ENCODE data around the gene PACRG. TPM values are rescaled to one million over a fixed set of nuclear protein-coding genes. Genes with fewer than 3 reads are reported as not detected.

PACRG gene
- total RNA-seq, 1 experiment from 2014 or later, result 0.59 TPM

DNA sequence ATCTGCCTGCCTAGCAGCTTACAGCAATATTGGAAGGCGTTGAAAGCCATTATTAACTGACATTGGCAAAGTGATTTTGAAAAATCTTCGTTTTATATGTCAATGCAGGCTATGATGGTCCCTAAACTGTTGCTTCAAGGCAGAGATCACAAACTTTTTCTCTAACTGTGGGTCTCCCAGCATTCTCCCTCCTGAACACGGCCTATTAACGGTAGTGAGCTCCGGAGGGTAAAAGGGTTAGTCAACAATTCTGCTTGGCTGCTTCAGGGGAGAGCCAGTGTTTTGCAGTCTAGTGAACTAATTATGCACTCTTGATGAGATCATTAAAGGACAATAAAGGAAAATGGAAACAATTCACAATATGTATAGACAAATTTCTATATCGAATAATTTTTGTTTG lies 424.9 kb downstream of the PACRG start:
- no peak for TF ChIP-seq SIN3A (IDR thresholded peaks at IDR 0.05; ENCODE audit: borderline replicate concordance, insufficient read depth, low read depth, low read length)
- TF ChIP-seq, protein P1, sequence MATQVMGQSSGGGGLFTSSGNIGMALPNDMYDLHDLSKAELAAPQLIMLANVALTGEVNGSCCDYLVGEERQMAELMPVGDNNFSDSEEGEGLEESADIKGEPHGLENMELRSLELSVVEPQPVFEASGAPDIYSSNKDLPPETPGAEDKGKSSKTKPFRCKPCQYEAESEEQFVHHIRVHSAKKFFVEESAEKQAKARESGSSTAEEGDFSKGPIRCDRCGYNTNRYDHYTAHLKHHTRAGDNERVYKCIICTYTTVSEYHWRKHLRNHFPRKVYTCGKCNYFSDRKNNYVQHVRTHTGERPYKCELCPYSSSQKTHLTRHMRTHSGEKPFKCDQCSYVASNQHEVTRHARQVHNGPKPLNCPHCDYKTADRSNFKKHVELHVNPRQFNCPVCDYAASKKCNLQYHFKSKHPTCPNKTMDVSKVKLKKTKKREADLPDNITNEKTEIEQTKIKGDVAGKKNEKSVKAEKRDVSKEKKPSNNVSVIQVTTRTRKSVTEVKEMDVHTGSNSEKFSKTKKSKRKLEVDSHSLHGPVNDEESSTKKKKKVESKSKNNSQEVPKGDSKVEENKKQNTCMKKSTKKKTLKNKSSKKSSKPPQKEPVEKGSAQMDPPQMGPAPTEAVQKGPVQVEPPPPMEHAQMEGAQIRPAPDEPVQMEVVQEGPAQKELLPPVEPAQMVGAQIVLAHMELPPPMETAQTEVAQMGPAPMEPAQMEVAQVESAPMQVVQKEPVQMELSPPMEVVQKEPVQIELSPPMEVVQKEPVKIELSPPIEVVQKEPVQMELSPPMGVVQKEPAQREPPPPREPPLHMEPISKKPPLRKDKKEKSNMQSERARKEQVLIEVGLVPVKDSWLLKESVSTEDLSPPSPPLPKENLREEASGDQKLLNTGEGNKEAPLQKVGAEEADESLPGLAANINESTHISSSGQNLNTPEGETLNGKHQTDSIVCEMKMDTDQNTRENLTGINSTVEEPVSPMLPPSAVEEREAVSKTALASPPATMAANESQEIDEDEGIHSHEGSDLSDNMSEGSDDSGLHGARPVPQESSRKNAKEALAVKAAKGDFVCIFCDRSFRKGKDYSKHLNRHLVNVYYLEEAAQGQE (IDR thresholded peaks at IDR 0.05; ENCODE audit: insufficient read depth in 1 of 2, low read depth in 2 of 2, low read length in 1 of 2), result no peak
- TF ChIP-seq POLR2AphosphoS5 (IDR thresholded peaks at IDR 0.05; ENCODE audit: low read depth, low read length), result no peak
- TF ChIP-seq, protein P2, sequence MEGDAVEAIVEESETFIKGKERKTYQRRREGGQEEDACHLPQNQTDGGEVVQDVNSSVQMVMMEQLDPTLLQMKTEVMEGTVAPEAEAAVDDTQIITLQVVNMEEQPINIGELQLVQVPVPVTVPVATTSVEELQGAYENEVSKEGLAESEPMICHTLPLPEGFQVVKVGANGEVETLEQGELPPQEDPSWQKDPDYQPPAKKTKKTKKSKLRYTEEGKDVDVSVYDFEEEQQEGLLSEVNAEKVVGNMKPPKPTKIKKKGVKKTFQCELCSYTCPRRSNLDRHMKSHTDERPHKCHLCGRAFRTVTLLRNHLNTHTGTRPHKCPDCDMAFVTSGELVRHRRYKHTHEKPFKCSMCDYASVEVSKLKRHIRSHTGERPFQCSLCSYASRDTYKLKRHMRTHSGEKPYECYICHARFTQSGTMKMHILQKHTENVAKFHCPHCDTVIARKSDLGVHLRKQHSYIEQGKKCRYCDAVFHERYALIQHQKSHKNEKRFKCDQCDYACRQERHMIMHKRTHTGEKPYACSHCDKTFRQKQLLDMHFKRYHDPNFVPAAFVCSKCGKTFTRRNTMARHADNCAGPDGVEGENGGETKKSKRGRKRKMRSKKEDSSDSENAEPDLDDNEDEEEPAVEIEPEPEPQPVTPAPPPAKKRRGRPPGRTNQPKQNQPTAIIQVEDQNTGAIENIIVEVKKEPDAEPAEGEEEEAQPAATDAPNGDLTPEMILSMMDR (IDR thresholded peaks at IDR 0.05), result no peak
- TF ChIP-seq TCF7L2 (IDR thresholded peaks at IDR 0.05; ENCODE audit: low read depth, low read length), result no peak
- intact Hi-C loops (cut with micrococcal nuclease; ENCODE audit: unreplicated experiment) (no loop called here), in situ Hi-C loops (cut with HindIII; ENCODE audit: low pct_unique_long_range_greater_than_20kb, low sequenced_read_pairs) (no loop called here)
- CTCF ChIA-PET, result no interaction called here
- no peak overlapping the region for H3K4me3 ChIP-seq (ENCODE audit: low read depth in 2 of 2, low read length in 2 of 2)
- H3K27ac ChIP-seq (ENCODE audit: low read length), result no peak overlapping the region
- H3K9me3 ChIP-seq (ENCODE audit: control insufficient read depth, insufficient read depth, low read depth, low read length), result no peaks in the 10 kb centered on the region
- no peak for ATAC-seq
- no peaks in the 10 kb centered on the region for H3K4me1 ChIP-seq (ENCODE audit: control insufficient read depth, insufficient read depth, low read length)
- BruUV-seq (replicated peaks), result no TSS peak
- no peak for DNase-seq (ENCODE audit: low read depth, low spot score)
- no peaks in the 10 kb centered on the region for H3K36me3 ChIP-seq (ENCODE audit: control insufficient read depth, insufficient read depth, low read length)
- H3K27me3 ChIP-seq (ENCODE audit: control insufficient read depth, insufficient read depth, low read length), result no peaks in the 10 kb centered on the region
- POLR2A ChIA-PET, result no interaction called here

DNA sequence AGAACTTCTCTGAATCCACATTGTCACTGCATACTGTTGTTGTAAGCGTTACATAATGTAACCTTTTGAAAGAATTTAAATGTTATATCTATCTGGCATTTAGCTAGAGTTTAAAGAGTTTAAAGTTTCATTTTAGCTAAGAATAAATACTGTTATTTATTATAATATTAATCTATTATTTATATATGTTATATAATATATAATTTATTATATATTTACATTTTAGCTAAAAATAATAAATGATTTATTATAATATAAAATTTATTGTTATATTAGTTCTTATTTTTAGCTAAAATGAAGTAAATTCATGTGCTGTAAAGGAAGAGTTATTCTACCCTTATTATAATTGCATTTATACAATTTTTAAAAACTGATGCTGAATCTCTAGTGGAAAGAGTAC lies 431.3 kb downstream of the PACRG start:
- no peak overlapping the region for H3K4me3 ChIP-seq (ENCODE audit: low read depth in 2 of 2, low read length in 2 of 2)
- intact Hi-C loops (cut with micrococcal nuclease; ENCODE audit: unreplicated experiment), result no loop called here

More for the DNA sequence above, 431.3 kb downstream of the PACRG start:
- H3K4me1 ChIP-seq (ENCODE audit: control insufficient read depth, insufficient read depth, low read length), result no peaks in the 10 kb centered on the region
- H3K9me3 ChIP-seq (ENCODE audit: control insufficient read depth, insufficient read depth, low read depth, low read length), result no peaks in the 10 kb centered on the region
- no peak overlapping the region for H3K27ac ChIP-seq (ENCODE audit: low read length)
- POLR2A ChIA-PET, result no interaction called here
- TF ChIP-seq, protein P1 (IDR thresholded peaks at IDR 0.05; ENCODE audit: insufficient read depth in 1 of 2, low read depth in 2 of 2, low read length in 1 of 2), result no peak
- TF ChIP-seq TCF7L2 (IDR thresholded peaks at IDR 0.05; ENCODE audit: low read depth, low read length), result no peak
- no peak for TF ChIP-seq POLR2AphosphoS5 (IDR thresholded peaks at IDR 0.05; ENCODE audit: low read depth, low read length)
- TF ChIP-seq, protein P2 (IDR thresholded peaks at IDR 0.05), result no peak
- TF ChIP-seq SIN3A (IDR thresholded peaks at IDR 0.05; ENCODE audit: borderline replicate concordance, insufficient read depth, low read depth, low read length), result no peak
- CTCF ChIA-PET, result no interaction called here
- 0 out of 2 replicates have a peak, but pooled peaks cover 3% of the 10 kb centered on the region for H3K27me3 ChIP-seq (ENCODE audit: control insufficient read depth, insufficient read depth, low read length)
- ATAC-seq (no peak), DNase-seq (ENCODE audit: low read depth, low spot score) (no peak)
- H3K36me3 ChIP-seq (ENCODE audit: control insufficient read depth, insufficient read depth, low read length), result no peaks in the 10 kb centered on the region
- in situ Hi-C loops (cut with HindIII; ENCODE audit: low pct_unique_long_range_greater_than_20kb, low sequenced_read_pairs), result no loop called here
- BruUV-seq (replicated peaks), result no TSS peak
